T-helper 2 cell (primary cell): ENCODE results near the gene SRSF8.
"Not testable (repeated sequence)": the region's sequence is repeated elsewhere in the genome, so short reads cannot be mapped to it uniquely, and the experiment has no call there.

ENCODE experiments used
- DNase-seq, 5 experiments: peaks; one replicate each; pipeline versions ENCODE4 v3.0.0 to v3.0.0-alpha.2; 2012 to 2022
- total RNA-seq, 2 donors: gene quantifications; one replicate each; lab custom pipeline; 2026; lab: John Stamatoyannopoulos, UW

The SRSF8 gene, protein sequence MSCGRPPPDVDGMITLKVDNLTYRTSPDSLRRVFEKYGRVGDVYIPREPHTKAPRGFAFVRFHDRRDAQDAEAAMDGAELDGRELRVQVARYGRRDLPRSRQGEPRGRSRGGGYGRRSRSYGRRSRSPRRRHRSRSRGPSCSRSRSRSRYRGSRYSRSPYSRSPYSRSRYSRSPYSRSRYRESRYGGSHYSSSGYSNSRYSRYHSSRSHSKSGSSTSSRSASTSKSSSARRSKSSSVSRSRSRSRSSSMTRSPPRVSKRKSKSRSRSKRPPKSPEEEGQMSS
- 79.5 to 82.4 reads per million in 2 donors for total RNA-seq

DNA sequence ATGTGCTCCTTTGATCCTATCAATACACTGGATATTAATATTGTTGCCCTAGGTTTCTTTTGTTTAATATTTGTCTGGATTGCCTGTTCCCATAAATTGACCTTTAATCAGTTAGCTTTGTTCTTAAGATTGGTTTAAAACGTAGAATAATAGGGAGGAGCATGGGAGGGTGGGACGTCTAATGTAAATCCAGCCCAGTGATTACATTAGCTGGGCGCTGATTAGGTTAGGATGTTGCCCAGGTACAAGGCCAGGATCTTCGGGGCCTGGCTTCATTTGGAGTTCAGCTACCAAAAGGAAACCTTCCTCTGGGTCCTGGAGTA is at the start of gene SRSF8:
Gene SRSF8 (plus strand): TSS at position 204 of the 323 bp plus-strand sequence. CDS start 308 bp downstream, outside the sequence.
- no peak for DNase-seq

DNA sequence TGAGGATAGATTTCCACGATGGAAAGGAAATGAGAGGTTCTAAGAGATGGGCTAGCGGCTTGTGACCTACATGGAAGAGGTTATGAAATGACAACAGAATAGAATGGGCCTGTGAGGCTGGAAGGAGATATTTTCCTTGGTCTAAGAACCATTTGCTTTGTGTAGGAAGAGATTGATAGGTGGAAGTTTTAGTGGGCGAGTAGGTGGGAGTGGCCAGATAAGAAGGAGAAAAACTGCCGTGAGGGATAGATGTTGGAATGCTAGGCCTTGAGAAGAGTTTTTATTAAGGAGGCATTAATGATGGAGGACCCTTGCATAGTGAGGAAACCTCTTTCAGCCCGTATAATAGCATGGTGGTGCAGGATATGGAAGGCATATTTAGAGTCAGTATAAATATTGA is 45.3 kb upstream of the SRSF8 start:
- DNase-seq = not testable (repeated sequence)

DNA sequence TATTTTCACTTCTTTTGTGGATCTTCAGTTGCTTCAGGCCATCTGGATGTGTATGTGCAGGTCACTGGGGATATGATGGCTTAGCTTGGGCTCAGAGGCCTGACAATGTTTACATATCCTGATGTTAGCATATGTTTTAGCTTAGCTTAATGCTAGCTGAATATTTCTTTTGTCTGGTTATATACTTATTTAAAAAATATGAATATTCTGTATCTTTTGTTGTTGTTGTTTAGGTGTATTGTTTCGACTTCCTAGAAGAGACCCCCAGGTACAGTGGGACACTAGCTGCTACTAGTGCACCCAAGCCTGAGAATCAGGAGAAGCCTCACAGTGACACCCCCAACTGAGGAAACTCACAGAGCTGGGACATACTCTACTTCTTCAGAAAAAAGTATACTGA is 41.8 kb upstream of the SRSF8 start, which contains the start of gene KDM4E:
Gene KDM4E (plus strand): TSS at position 301 of the 400 bp plus-strand sequence. CDS start 300 bp downstream, outside the sequence.
- no peak for DNase-seq

DNA sequence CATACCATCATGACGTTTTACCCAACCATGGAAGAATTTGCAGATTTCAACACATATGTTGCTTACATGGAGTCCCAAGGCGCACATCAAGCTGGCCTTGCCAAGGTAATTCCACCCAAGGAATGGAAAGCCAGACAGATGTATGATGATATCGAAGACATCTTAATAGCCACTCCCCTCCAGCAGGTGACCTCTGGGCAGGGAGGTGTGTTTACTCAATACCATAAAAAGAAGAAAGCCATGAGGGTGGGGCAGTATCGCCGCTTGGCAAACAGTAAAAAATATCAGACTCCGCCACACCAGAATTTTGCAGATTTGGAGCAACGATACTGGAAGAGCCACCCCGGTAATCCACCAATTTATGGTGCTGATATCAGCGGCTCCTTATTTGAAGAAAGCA is 41.1 kb upstream of the SRSF8 start:
- DNase-seq = not testable (repeated sequence)

DNA sequence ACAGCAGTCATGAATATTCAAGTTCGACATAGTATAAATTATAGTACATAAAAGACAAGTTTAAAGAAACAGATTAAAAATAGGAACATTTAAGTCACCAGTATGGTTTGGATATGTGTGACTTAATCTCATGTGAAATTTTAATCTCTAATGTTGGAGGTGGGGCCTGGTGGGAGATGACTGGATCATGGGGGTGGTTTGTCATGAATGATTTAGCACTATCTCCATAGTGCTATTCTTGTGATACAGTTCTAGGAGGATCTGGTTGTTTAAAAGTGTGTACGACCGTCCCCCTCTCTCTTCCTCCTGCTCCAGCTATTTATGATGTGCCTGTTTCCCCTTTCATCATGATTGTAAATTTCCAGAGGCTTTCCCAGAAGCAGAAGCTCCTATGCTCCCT is 38.4 kb upstream of the SRSF8 start:
- DNase-seq = no peak

DNA sequence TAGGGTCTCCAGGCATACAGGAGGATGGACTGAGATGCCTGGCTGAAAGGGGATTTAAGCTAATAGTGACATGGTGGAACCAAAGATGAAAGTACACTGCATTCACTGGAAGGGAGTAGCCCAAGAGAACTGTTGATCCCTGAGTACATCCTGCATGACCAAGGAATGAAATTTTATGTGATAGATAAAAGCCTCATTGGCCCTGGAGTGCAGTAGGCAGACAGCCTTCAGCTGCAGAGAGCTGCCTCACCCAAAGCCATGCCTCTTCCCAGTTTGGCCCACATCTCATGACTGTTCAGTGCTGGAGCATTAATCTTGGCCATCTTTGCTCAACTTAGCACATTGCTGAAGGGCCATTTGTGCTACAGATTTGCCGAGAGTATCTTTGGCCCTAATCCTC is 33.7 kb upstream of the SRSF8 start:
- DNase-seq = no peak

DNA sequence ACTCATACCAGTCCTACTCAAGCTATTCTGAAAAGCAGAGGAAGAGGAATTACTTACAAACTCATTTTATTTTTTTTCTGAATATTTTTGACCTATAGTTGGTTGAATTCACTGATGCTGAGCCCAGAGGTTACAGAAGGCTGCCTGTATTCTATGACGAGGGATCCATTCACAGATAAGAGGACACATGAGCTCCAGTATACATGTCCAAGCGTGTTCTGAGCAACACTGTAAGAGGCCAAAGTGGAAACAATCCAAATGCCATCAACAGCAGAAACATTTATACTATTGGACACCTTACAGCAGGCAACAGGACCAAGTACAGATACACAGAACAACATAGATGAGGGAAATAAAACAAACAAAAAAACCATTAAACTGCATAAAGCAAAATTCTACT is 31.4 kb upstream of the SRSF8 start:
- no peak for DNase-seq

DNA sequence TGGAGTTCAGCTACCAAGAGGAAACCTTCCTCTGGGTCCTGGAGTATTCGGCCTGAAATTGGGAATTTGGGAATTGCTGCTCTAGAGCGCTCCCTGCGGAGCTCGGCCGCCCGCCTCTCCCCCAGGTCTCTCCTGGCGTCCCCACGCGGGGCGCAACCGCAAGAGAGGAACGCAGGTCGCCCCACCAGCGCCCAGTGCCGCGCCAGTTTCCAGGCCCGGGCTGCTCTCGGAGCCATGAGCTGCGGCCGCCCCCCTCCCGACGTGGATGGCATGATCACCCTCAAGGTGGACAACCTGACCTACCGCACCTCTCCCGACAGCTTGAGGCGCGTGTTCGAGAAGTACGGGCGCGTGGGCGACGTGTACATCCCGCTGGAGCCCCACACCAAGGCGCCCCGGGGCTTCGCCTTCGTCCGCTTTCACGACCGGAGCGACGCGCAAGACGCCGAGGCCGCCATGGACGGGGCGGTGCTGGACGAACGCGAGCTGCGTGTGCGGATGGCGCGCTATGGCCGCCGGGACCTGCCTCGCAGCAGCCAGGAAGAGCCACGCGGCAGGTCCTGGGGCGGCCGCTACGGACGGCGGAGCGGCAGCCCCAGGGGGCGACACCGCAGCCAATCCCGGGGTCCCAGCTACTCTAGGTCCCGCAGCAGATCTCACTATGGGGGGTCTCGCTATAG is 29.2 kb upstream of the SRSF8 start:
- peak in 1 of 5 experiments; percentile 54 for DNase-seq

DNA sequence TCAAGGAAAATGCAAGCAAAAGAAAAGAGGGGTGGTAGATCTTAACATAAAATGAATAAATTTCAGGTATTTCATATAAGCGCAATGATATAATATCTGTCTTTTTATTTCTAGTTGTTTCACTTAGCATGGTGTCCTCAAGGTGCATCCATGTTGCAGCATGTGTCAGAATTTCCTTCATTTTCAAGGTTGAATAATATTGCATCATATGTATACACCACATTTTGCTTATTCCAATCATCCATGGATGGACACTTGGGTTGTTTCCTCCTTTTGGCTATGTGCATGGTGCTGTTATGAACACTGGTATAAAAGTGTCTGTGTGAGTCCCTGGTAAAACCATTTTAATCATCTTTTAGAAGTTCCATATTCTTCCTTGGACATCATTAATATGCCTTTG is 24.5 kb upstream of the SRSF8 start:
- DNase-seq = no peak

DNA sequence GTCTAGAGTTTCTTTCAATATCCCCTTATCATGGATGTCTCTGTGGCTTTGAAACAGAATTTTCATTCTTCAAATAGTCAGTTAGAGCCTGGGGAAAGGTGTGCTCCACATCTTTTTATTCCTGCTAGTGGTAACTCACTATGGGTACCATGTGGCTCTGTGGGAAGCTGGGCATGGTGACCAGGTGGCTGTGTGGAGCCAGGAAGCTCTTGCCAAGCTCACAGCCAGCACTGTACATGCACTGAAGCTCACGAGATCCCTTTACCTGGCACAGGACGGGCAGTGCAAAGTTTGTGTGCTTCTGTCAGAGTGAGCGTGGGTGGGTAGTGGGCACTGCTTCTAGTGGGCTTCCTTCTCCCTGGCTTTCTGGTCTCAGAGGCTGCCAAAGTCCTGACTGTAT is 23.8 kb upstream of the SRSF8 start:
- no peak for DNase-seq

DNA sequence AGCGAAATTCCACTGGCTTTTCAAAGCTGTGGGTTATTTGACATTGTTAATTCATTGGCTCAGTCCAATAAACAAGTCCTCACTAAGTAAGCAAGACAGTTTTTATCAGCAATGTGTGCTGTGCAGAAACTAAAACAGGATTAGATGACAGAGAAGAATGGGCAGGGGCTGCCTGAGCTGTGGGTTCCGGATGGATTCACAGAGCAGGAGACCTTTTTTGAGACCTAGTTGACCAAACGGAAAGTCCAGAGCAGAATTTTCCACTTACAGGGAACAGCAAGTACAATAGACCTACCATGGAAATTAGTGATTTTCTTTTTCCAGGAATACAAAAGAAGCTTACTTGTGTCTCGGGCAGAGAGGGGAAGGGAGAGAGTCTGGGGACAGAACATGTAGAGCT is 22.7 kb upstream of the SRSF8 start:
- DNase-seq = no peak

DNA sequence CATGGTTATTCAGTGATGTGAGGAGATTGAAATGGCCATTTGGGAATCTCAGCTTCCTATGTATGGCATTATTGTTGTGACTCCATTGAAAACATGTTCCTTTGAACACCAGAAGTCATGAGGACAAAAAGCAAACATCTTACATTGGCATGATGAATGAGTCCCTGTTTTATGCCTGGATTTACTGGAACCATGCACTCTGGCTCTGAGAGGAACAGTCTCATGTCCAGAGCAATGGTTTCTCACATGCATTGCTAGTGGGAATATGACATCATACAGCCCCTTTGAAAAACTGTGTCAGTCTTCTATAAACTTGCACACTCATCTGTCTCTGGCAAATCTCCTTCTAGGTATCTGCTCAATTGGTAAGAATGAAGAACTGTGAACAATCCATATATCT is 20.9 kb upstream of the SRSF8 start:
- DNase-seq = no peak

DNA sequence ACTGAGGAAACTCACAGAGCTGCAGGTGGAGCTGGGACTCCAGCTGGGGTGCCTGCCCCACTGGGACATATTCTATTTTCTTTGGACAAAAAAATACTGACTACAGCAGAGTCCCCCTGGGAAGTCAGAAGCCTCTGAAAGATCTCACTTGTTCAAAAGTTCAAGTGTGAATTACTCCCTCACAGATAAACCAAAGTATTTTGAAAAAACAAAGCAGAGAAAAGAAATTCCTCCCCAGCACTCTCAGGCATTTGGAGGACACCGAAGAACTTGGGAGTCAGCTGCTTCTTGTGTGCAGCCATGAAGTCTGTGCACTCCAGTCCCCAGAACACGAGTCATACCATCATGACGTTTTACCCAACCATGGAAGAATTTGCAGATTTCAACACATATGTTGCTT is 17.6 kb upstream of the SRSF8 start, which contains the start of gene KDM4F:
Gene KDM4F (plus strand): TSS at position 301 of the 400 bp plus-strand sequence.
- DNase-seq = not testable (repeated sequence)

DNA sequence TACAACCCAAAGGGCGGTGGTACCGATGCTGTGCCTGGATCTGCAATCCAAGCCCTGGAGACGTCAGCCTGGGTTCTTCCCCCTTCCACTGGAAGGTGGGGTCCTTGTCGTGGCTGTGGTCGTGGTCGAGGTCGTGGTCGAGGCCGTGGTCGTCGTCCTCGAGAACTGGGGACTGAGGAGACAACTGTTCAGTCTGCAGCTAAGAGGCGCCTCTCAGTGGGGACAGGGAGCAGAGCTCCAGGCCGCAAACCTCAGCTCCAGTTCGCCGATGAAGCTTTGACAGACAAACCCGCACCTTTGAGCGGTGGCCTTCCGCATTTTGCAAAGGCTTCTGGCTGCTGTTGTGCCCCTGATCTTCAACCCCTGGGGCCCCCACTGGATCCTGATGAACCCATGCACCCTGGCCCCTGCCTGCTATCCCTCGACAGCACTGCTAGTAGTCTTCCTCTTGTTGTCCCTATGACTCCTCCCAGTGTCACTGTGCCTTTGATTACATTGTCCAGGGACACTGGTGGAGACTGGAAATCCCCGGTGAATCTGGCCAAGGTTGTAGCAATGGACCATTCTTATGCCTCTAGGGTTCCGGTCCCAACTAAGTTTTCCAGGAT is 16.0 kb upstream of the SRSF8 start:
- DNase-seq = no peak

DNA sequence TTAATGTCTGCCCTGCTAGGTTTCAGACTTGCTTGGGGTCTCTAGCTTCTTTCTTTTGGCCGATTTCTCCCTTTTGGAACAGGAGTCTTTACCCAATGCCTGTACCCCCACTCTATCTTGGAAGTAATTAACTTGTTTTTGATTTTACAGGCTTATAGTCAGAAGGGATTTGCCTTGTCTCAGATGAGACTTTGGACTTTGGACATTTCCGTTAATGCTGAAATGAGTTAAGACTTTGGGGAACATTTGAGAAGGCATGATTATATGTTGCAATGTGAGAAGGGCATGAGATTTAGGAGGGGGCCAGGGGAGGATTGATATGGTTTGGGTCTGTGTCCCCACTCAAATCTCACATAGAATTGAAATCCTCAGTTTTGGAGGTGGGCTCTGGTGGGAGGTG is 12.4 kb upstream of the SRSF8 start:
- no peak for DNase-seq

DNA sequence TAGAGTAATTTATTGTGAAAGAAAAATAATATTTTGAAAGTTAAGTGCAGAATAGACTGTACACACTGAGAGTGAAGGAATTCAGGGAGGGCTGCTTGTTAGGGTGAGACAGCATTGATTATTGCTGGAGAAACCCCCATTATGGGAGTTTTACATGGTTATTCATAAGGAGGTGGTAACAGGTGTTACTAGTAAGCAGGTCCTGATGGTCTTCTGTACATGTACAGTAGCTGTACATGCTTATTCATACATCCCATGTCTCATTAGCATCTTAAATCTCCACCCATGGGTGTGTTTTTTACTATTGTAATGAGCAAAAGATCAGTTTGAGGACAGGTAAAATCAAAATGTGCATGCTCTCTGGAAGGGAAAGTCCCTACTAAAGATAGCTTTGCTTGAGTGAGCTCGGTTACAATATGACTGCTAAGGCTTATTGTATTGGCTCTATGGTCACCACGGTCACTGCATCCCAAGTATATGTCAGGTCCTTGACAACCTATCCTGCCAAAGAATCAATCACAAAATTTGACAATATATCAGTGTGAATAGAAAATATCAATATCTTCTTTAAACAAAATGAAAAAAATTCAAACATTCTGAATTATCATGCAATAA is 11.3 kb upstream of the SRSF8 start:
- no peak for DNase-seq

DNA sequence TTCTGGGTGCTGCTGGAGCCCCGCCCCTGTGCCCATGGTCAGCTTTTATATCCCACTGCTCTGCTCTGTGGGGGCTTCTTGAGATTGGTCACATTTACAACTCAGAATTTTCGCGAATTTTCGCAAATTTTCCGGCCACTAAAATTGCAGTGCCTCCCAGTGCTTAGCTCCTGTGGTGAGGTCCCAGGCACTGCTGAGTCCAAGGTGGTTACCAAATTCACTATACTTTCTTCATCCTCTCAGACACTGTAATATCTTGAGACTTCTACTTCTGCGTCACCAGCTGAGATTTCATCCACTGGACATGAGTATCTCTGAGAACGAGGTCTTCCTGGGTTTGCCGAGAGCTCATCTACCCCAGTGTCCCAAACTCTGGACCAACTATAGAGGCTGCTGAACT is 8.8 kb upstream of the SRSF8 start:
- DNase-seq = no peak

DNA sequence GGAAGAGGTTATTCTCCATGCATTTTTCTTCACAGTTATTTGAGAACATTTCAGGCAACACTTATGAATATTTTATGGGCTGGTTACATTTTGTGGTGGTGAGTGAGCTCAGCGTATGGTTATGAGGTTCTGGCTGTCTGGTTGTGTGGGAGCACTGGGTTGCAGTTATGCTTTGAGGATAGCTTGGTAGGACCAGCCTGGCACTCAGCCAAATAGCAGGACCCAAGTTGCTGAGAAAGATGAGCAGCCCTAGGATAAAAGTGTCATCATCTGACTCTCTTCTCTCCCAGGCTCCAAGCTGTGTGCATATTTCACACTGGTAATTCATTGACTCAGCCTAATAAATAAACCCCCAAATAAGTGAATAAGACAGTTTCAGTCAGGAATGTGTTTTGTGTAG is 8.1 kb upstream of the SRSF8 start:
- DNase-seq = no peak

DNA sequence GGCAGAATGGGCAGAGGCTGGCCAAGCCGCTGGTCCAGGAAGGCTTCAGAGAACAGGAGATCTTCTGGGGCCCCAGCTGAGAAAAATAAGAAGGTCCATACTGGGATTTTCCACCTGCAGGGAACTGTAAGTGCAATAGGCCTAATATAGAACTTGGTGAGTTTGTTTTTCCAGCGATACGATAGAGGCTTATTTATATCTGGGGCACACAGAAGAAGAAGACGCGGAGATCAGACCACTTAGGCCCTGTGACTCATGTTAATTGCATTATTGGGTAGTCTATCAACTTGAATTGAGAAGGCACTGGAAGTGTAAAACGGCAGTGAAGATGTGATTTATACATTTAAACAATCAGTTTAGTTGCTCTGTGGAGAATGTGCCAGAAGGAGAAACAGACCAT is 7.7 kb upstream of the SRSF8 start:
- no peak for DNase-seq

DNA sequence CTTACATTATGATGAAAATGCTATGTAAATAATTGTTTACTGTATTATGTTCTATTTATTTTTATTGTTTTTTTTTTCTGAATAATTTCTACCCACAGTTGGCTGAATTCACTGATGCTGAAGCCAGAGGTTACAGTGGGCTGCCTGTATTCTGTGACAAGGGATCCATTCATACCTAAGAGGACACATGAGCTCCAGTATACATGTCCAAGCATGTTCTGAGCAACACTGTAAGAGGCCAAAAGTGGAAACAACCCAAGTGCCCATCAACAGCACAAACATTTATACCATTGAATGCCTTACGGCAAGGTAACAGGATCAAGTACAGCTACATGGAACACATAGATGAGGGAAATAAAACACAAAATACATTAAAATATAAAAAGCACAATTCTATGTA is 1.4 kb upstream of the SRSF8 start:
- no peak for DNase-seq

DNA sequence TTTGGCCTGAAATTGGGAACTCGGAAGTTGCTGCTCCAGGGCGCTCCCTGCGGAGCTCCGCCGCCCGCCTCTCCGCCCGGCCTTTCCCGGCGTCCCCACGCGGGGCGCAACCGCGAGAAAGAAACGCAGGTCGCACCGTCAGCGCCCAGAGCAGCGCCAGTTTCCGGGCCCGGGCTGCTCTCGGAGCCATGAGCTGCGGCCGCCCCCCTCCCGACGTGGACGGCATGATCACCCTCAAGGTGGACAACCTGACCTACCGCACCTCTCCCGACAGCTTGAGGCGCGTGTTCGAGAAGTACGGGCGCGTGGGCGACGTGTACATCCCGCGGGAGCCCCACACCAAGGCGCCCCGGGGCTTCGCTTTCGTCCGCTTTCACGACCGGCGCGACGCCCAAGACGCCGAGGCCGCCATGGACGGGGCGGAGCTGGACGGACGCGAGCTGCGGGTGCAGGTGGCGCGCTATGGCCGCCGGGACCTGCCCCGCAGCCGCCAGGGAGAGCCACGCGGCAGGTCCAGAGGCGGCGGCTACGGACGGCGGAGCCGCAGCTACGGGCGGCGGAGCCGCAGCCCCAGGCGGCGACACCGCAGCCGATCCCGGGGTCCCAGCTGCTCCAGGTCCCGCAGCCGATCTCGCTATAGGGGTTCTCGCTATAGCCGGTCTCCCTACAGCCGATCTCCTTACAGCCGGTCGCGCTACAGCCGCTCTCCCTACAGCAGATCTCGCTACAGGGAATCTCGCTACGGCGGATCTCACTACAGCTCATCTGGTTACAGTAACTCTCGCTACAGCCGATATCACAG is 521 bp downstream of the SRSF8 start:
- peak; percentile 54 to 80 (median 65) for DNase-seq

DNA sequence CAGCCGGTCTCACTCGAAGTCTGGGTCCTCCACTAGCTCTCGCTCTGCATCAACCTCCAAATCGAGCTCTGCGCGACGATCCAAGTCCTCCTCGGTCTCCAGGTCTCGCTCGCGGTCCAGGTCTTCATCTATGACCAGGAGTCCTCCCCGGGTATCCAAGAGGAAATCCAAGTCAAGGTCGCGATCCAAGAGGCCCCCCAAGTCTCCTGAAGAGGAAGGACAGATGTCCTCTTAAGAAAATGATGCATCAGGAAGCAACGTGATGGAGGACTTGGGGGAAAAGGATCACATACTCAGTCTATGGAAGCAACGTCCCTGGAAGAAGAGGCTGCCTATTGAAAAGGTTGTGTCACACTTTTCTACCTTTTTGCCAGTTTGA is 1.1 kb downstream of the SRSF8 start:
- no peak for DNase-seq

DNA sequence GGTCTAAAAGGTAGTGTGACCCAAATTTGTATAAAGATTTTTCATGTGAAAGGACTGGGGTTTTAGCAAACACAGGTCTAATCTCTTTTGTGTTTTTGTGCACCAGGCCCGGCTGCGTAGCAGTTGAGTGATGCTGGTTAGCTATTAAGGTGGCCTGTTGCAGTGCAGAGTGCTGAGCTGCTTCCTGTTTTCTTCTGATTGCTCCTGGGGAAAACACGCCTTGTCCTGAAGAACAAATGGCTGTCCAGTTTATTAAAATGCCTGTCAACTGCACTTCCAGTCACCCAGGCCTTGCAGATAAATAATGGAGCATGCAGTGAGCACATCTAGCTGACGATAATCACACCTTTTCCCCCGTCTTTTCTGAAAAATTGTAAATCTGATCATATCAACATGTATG is 1.8 kb downstream of the SRSF8 start:
- DNase-seq = peak; percentile 19 to 96 (median 56)
